HepG2 (cell line): Measurements from ENCODE around the gene SCAF4. TPM values are rescaled to one million over a fixed set of nuclear protein-coding genes. Genes with fewer than 3 reads are reported as not detected.

ENCODE experiments used
- ATAC-seq: fragments of 200-7000 bp; cut with Tn5 transposase; 3 replicates; pipeline ENCODE4 v1.9.1; 2020; ENCODE audit warnings: mild to moderate bottlenecking, moderate library complexity
- BruUV-seq: library from RNA; stranded (reverse); fragments of 400-500 nt; replicated peaks from 2 replicates; lab custom pipeline; 2021; lab: Mats Ljungman, UMichigan
- CTCF ChIA-PET: fragments of 300-600 bp; formaldehyde crosslinking; extraction: SDS; loops from one replicate; lab custom pipeline; 2021; ENCODE audit warnings: low total read pairs, inconsistent platforms, low intra/inter-chr PET ratio; lab: Yijun Ruan, JAX
- POLR2A ChIA-PET: fragments of 350-600 bp; sonication (Branson Sonifier 250); formaldehyde crosslinking; loops from one replicate; lab custom pipeline; 2020; ENCODE audit warnings: antibody characterized with exemption, inconsistent platforms; lab: Yijun Ruan, JAX
- DNase-seq: peaks from one replicate; pipeline ENCODE4 v3.0.0-alpha.2; 2015; ENCODE audit warnings: low spot score
- FAIRE-seq: peaks from 3 replicates; lab custom pipeline; 2011; peaks lifted over from hg19 to GRCh38; lab: Jason Lieb, UNC
- H2AFZ ChIP-seq: one replicate; pipeline ENCODE4 v1.6.1; 2011; ENCODE audit warnings: low read length, inconsistent platforms
- H3K27ac ChIP-seq: fragments of 300-600 bp; 3 replicates; pipeline ENCODE4 v1.8.0; 2011; ENCODE audit warnings: mixed run types, mild to moderate bottlenecking, mixed read lengths, low read length, inconsistent platforms; ENCODE audit not compliant: insufficient read depth; ENCODE audit errors: extremely low read length
- H3K27me3 ChIP-seq, 2 experiments: fragments of 200-600 bp in 1 of 2; 2 replicates in 1 of 2; 3 replicates in 1 of 2; pipeline versions ENCODE4 v1.6.0 to v1.8.0; 2011; ENCODE audit warnings: low read length in 2 of 2, mild to moderate bottlenecking in 2 of 2, moderate library complexity in 2 of 2, inconsistent platforms in 1 of 2; ENCODE audit not compliant: insufficient read depth in 2 of 2, control insufficient read depth in 1 of 2
- H3K36me3 ChIP-seq, 2 experiments: fragments of 200-600 bp in 1 of 2; replicated peaks in 1 of 2; 2 replicates in 1 of 2; 3 replicates in 1 of 2; pipeline versions ENCODE4 v1.5.1 to v1.8.0; 2011; ENCODE audit warnings: low read length in 2 of 2, inconsistent platforms in 1 of 2; ENCODE audit not compliant: insufficient read depth in 2 of 2, control insufficient read depth in 1 of 2
- H3K4me1 ChIP-seq: 2 replicates; pipeline ENCODE4 v1.5.1; 2012; ENCODE audit warnings: low read length, inconsistent platforms; ENCODE audit not compliant: insufficient read depth
- H3K4me2 ChIP-seq: 2 replicates; pipeline ENCODE4 v1.6.0; 2011; ENCODE audit warnings: low read depth, low read length, inconsistent platforms
- H3K4me3 ChIP-seq, 3 experiments: fragments of 200-600 bp in 1 of 3; sonication (generic), shearing (Covaris generic) in 1 of 3; replicated peaks in 1 of 3; 2 replicates each; pipeline ENCODE4 v1.5.1; 2011 to 2016; ENCODE audit warnings: low read length in 3 of 3, inconsistent platforms in 2 of 3, low read depth in 2 of 3, mild to moderate bottlenecking in 2 of 3, control low read depth in 1 of 3, mixed read lengths in 1 of 3; ENCODE audit not compliant: insufficient read depth in 1 of 3
- H3K79me2 ChIP-seq: one replicate; pipeline ENCODE4 v1.6.1; 2011; ENCODE audit warnings: low read length, inconsistent platforms; ENCODE audit not compliant: insufficient read depth
- H3K9ac ChIP-seq: 2 replicates; pipeline ENCODE4 v1.6.0; 2011; ENCODE audit warnings: mild to moderate bottlenecking, low read depth, low read length, inconsistent platforms; ENCODE audit not compliant: insufficient read depth
- H3K9me3 ChIP-seq: 2 replicates; pipeline ENCODE4 v1.5.1; 2012; ENCODE audit warnings: mild to moderate bottlenecking, low read length
- H4K20me1 ChIP-seq: 2 replicates; pipeline ENCODE4 v1.6.0; 2011; ENCODE audit warnings: inconsistent platforms, mild to moderate bottlenecking, low read length, moderate library complexity; ENCODE audit not compliant: insufficient read depth
- SNAI1 ChIP-seq: sonication (generic); formaldehyde crosslinking; IDR thresholded peaks from 2 replicates; pipeline ENCODE4 v1.5.0; 2020; ENCODE audit warnings: mild to moderate bottlenecking, missing genetic modification reagents, borderline replicate concordance
- ZBTB40 ChIP-seq, 2 experiments: fragments of 450-650 bp in 1 of 2; sonication (generic) in 1 of 2; formaldehyde crosslinking in 1 of 2; IDR thresholded peaks; 2 replicates each; pipeline versions ENCODE4 v1.6.1 to v1.8.0; 2016 to 2022; ENCODE audit warnings: antibody characterized with exemption in 1 of 2, mild to moderate bottlenecking in 1 of 2, missing genetic modification reagents in 1 of 2
- ZNF337 ChIP-seq: sonication (generic); formaldehyde crosslinking; IDR thresholded peaks from 2 replicates; pipeline ENCODE4 v1.5.1; 2020; ENCODE audit warnings: missing genetic modification reagents, low read depth, mild to moderate bottlenecking, borderline replicate concordance
- ZNF512 ChIP-seq: sonication (generic); formaldehyde crosslinking; IDR thresholded peaks from 2 replicates; pipeline ENCODE4 v1.4.0; 2020; ENCODE audit warnings: mild to moderate bottlenecking, missing genetic modification reagents
- ZNF619 ChIP-seq: sonication (generic); formaldehyde crosslinking; IDR thresholded peaks from 2 replicates; pipeline ENCODE4 v1.4.0; 2020; ENCODE audit warnings: mild to moderate bottlenecking, missing genetic modification reagents
- ZNF644 ChIP-seq: IDR thresholded peaks from 2 replicates; pipeline ENCODE4 v1.6.1; 2016; ENCODE audit warnings: low read depth
- ZSCAN20 ChIP-seq: sonication (generic); formaldehyde crosslinking; IDR thresholded peaks from 2 replicates; pipeline ENCODE4 v1.4.0; 2020; ENCODE audit warnings: missing genetic modification reagents, mild to moderate bottlenecking, borderline replicate concordance
- WGBS: methylation state at CpG from one replicate; pipeline ENCODE4 v1.1.6; 2017; ENCODE audit warnings: low lambda C conversion rate; 5-methylcytosine and 5-hydroxymethylcytosine counted together
- in situ Hi-C: cut with HindIII; loops from 2 replicates; pipeline ENCODE4 v1.10.0; 2017; ENCODE audit warnings: low pct_unique_long_range_greater_than_20kb; ENCODE audit not compliant: extremely low pct_ligation_motif_present
- intact Hi-C: fragments of 100-400 bp; cut with micrococcal nuclease; formaldehyde crosslinking; loops from one replicate; pipeline ENCODE4 v1.10.0; 2022; ENCODE audit not compliant: unreplicated experiment
- polyA plus RNA-seq, 8 experiments: library from polyadenylated mRNA; depleted of rRNA in 3 of 8; stranded (reverse) in 7 of 8; unstranded in 1 of 8; fragments of >200 nt; fragmentation: Illumina TruSeq in 4 of 8; extraction: Trizol in 4 of 8; gene quantifications; 2 replicates each; pipeline versions ENCODE4 v1.2.1 to v1.2.3, GENCODE V29; 2011 to 2016; ENCODE audit warnings: low read depth in 4 of 8, missing spikeins in 1 of 8, mixed read lengths in 1 of 8; ENCODE audit not compliant: insufficient read depth in 1 of 8
- total RNA-seq, 5 experiments: library from RNA; depleted of rRNA; stranded (reverse); fragments of >200 nt; fragmentation: Illumina TruSeq; extraction: Trizol; gene quantifications; 2 replicates each; pipeline ENCODE4 v1.2.3, GENCODE V29; 2016; ENCODE audit warnings: low read depth in 1 of 5

SCAF4 gene
- total and polyA plus RNA-seq, 2 of the 13 experiments (the other 11 are each of a cell fraction or from before 2014, with no cell fraction given), result 9.1 to 11.5 TPM

GRCh38 chr21:31733551-31734149 lies 1.7 kb upstream of the SCAF4 start:
- FAIRE-seq (no peak), DNase-seq (no peak), ATAC-seq (no peak)
- Histone ChIP-seq H3K4me3 (no peak overlapping the region), H3K9ac (no peak overlapping the region), H3K27ac (no peak overlapping the region), H3K36me3 (no peaks in the 10 kb centered on the region; a peak in 1 of 5 replicates), H3K4me2 (peak overlapping the region; percentile 99), H3K9me3 (no peaks in the 10 kb centered on the region), H4K20me1 (peaks cover 22% of the 10 kb centered on the region), H3K27me3 (no peaks in the 10 kb centered on the region; a peak in 1 of 5 replicates), H3K79me2 (peaks cover 33% of the 10 kb centered on the region), H3K4me1 (peaks cover 29% of the 10 kb centered on the region), H2AFZ (no peak overlapping the region)
- in situ Hi-C loops, result no loop called here
- intact Hi-C loops, result loop anchor here (5.0 kb wide), 1 partner anchor 66 kb away; no protein-coding TSS in a partner anchor
- TF ChIP-seq ZNF619 (CRISPR knock-in tag) (no peak), ZNF512 (no peak), ZBTB40 (IDR thresholded peaks at IDR 0.05) (no peak), ZBTB40 (CRISPR knock-in tag; IDR thresholded peaks at IDR 0.05) (no peak), ZNF644 (CRISPR knock-in tag) (no peak), SNAI1 (CRISPR knock-in tag) (no peak), ZNF337 (CRISPR knock-in tag) (no peak), ZSCAN20 (no peak)
- ChIA-PET POLR2A (interaction anchor here (0.8 kb wide), 1 partner anchor 166 kb away, joined by 3 read pairs; no protein-coding TSS in a partner anchor), CTCF (no interaction called here)
- no TSS peak for BruUV-seq
- WGBS, result 55% methylated on average over 6 of the region's 6 CpGs
